IPS-NIHi11 (cell line): ENCODE results near the gene UNC93A.
"Not testable (repeated sequence)": the region's sequence is repeated elsewhere in the genome, so short reads cannot be mapped to it uniquely, and the experiment has no call there.

Experiments
- DNase-seq: peaks from one replicate; pipeline ENCODE4 v3.0.0; 2012; ENCODE audit warnings: mixed read lengths, low spot score

UNC93A gene

GRCh38 chr6:167290786-167291622 is at the start of gene UNC93A:
Gene UNC93A (plus strand): TSS chr6:167291315. CDS start chr6:167291490, 175 bp downstream.
- no peak for DNase-seq

DNA sequence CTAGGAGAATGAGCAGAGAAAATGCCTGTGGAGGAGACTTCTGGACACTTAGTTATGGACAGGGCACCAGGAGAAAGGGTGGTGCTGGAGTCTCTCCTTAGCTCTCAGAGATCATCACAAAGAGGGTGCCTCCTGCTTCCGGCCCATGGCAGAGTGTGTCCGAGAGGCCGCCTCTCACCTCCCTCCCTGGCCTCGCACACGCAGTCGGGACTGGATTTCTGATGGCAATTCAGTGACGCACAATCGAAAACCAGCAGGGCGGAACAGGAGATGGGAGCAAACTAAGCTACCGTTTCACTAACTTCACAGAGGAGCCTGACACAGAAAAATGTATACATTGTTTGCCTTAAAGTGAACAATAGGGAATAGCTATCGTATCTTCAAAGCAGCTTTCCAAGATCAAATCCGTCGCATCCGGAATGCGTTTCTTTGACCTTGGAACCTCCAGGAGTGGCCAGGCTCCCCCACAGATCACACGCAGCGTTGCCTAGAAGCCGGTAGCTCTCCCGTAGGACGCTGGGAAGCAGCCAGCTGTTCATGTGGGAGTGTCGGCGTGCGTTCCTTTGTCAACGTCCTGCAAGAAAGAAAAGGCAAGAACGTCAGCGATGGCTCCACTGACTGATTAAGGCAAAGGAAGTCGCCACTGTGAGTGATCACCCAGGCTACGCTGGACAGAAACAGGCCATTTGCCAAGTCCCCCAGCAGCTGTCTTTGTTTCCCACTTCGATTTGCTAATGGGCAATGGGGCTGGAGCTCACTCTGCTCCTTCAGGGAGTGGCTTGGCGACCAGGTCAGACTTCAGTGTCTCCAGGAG is 49.6 kb upstream of the UNC93A start:
- DNase-seq, result not testable (repeated sequence)

- DNase-seq, result not testable (repeated sequence)
These were observed 49.0 kb upstream of the UNC93A start for GRCh38 chr6:167242135-167242506.

- DNase-seq, result not testable (repeated sequence)
These were observed 48.5 kb upstream of the UNC93A start for GRCh38 chr6:167242511-167243051.

- DNase-seq, result peak; percentile 21
These were observed 46.8 kb upstream of the UNC93A start for GRCh38 chr6:167244064-167244960.

DNA sequence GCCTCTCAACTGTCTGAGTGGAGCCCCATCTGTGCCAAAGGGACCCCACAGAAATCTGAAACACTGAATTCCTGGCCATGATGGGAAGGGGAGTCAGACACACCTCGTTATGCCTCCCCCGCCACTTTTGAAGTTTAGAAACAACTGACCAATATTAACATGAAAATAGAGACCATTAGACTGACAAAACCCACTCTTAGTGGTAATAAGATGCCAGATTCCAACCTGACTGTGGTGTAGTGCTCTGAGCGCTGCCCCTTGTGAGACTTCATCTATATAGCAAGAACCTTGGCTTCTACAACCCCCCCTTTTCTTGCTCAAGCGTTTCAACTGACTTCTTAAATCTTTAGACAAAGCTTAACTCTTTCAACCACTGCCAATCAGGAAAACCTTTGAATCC is 46.1 kb upstream of the UNC93A start:
- DNase-seq, result peak; percentile 69

GRCh38 chr6:167245591-167245990 is 45.5 kb upstream of the UNC93A start:
- peak; percentile 11 for DNase-seq

DNA sequence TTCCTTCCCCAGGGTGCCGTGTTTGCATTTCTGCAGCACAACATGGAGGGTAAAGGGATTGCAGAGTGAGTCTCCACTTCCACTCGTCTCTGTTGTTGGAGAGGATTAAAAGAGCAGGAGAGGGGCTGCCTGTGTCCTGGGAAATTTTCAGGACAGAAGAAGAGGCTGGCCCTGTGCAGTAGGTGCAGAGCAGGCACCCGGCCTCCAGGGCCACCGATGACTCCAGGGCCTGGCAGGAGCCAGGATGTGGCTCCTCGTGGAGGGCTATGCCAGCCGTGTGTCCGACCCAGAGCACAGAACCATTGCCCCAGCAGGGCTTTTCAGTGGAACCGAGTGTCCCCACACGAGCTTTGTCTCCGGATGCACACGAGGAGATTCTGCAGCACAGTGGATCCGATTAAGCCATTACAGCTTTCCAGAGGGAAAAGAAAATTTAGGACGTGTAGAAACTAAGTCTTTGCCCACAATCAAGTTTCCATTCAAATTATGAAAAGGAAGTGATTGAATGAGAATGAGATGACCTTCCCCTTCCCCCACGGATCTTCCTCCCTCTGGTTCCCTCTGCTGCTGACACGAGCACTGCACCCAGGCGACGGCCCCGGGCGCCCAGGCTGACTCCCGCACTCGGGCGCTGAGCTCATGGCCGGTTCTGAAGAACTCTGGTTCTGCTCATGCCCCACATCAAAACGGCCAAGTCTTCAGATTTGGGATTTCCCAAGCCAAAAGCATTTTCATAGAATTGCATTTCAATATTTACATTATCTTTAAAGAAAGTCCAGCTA is 43.1 kb upstream of the UNC93A start:
- DNase-seq, result peak; percentile 67

DNA sequence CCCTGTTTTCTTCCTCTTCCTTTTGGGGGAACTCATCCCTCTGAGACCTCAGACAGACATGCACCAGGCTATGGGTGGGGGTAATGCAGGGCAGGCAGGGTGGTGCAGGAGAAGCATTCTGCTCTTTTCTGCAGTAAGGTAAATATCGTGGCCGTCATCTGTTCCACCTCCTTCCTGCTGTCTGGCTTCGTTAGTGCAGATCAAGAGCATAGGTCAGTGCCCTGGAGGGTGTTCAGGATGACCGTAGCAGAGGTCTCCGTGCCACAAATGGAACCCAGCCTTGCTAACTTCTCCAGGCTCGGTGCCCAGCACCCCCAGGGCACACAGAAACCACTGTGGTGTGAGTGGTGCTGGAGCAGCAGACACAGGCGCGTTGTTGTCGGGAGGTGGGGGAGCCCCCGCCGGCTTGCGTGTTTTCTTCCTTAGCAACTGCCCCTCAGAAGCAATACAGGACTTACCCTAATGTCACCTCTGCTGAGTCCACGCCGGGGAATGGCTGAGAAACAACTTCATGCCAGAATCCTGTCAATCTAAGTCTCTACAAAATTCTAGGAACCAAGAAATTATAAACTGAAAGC is 42.1 kb upstream of the UNC93A start:
- not testable (repeated sequence) for DNase-seq

DNA sequence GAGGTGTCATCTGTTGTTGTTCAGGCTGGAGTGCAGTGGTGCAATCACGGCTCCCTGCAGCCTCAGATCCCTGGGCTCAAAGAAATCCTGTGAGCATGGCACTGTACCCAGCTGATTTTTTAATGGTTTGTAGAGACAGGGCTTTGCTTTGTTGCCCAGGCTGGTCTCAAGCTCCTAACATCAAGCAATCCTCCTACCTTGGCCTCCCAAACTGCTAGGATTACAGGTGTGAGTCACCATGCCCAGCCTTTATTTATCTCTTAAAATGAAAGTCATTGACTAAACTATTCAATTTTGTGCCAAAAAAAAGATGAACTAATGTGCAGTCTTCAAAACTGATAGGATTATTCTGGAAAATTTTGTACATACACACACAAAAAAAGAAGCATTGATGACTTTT is 38.8 kb upstream of the UNC93A start:
- DNase-seq, result no peak

GRCh38 chr6:167255918-167256553 is 35.1 kb upstream of the UNC93A start:
- DNase-seq, result peak; percentile 46

- DNase-seq, result no peak
These were observed 32.5 kb upstream of the UNC93A start for GRCh38 chr6:167258646-167259045.

- DNase-seq, result not testable (repeated sequence)
These were observed 24.9 kb upstream of the UNC93A start for GRCh38 chr6:167266057-167266829.

DNA sequence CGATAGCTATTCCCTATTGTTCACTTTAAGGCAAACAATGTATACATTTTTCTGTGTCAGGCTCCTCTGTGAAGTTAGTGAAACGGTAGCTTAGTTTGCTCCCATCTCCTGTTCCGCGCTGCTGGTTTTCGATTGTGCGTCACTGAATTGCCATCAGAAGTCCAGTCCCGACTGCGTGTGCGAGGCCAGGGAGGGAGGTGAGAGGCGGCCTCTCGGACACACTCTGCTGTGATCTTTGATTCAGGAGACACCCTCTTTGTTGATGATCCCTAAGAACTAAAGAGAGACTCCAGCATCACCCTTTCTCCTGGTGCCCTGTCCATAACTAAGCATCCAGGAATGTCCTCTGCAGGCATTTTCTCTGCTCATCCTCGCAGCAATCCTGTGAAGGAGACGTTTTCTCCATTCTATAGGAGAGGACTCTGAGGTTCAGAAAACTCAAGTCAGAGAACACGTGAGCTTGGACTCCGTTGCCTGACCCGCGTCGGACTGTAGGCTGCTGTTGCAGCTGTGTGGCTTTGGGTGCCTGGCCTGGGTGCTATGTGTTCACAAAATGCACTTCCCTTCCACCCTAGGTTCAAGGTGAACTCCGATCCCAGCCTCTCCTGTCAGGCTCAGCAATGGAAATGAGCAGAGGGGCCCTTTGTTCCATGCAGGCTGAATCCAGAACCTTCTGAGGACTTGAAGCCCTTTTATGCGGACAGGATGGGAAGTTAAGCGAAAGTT is 24.1 kb upstream of the UNC93A start:
- no peak for DNase-seq

DNA sequence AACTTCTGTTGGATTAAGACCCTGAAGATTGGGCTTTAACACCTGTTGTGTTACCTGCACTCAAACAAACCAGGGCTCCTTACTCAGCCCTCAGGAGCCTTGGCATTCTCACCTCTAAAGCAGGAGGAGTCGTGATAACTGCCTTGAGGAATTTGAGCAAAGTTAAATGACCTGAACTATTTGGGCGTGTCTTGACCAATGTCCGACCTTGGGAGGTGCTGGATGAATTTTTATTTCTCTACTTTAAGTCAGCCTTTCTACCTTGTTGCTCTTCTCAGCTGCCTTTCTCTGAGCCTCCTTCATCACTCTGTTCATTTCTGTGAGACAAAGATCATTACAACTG is 23.6 kb upstream of the UNC93A start:
- DNase-seq, result not testable (repeated sequence)

- peak; percentile 29 for DNase-seq
These were observed 23.2 kb upstream of the UNC93A start for GRCh38 chr6:167267921-167268401.

DNA sequence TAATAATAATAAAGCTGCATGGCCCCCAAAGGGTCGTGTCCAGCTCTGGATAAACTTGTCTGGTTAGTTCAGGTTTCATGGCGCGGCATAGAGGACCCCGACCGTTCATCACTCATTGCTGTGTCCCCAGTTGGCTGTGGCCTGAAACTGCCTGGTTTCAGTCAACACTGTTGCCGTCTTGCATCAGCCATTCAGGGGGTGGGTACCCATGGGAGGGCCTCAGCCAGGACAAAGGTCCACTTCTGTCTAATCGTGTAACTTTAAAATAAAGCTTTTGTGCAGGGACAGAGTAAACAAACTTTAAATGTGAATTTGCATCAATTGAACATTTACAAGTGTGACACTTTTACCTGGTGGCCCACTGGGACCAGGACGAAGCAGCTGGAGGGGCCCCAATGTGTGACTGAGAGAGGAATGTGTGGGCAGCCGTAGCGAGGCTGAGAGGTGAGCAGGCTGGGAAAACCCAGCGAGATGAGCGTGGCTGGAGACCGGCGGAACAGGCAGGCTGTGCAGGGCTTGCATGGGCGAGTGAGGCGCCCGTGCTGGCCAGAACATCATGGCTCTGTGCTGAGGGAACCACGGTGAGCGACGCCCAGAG is 22.3 kb upstream of the UNC93A start:
- no peak for DNase-seq
